NB4 (cell line): ENCODE data around the gene FAM3C.

ENCODE experiments used
- MAX ChIP-seq: IDR thresholded peaks from 2 replicates; pipeline ENCODE4 v1.6.1; 2011; ENCODE audit warnings: low read depth, low read length
- POLR2A ChIP-seq: IDR thresholded peaks from 2 replicates; pipeline ENCODE4 v1.6.1; 2011; ENCODE audit warnings: mild to moderate bottlenecking; ENCODE audit not compliant: insufficient read length; ENCODE audit errors: extremely low read depth
- TF ChIP-seq, protein P1 (sequence below): IDR thresholded peaks from one replicate; pipeline ENCODE4 v1.5.1; 2012; ENCODE audit warnings: low read depth, low read length

GRCh38 chr7:121406944-121407343 lies 10.8 kb upstream of the FAM3C start:
- TF ChIP-seq, protein P1, sequence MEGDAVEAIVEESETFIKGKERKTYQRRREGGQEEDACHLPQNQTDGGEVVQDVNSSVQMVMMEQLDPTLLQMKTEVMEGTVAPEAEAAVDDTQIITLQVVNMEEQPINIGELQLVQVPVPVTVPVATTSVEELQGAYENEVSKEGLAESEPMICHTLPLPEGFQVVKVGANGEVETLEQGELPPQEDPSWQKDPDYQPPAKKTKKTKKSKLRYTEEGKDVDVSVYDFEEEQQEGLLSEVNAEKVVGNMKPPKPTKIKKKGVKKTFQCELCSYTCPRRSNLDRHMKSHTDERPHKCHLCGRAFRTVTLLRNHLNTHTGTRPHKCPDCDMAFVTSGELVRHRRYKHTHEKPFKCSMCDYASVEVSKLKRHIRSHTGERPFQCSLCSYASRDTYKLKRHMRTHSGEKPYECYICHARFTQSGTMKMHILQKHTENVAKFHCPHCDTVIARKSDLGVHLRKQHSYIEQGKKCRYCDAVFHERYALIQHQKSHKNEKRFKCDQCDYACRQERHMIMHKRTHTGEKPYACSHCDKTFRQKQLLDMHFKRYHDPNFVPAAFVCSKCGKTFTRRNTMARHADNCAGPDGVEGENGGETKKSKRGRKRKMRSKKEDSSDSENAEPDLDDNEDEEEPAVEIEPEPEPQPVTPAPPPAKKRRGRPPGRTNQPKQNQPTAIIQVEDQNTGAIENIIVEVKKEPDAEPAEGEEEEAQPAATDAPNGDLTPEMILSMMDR, result no peak
- no peak for TF ChIP-seq MAX
- no peak for TF ChIP-seq POLR2A
